Keratinocyte (primary cell): ENCODE data around the gene RGS10.

Experiments used
- CTCF ChIP-seq, 3 experiments: IDR thresholded peaks in 1 of 3; conservative IDR thresholded peaks in 1 of 3; optimal IDR thresholded peaks in 1 of 3; 2 replicates in 2 of 3; 3 replicates in 1 of 3; pipeline versions ENCODE3 to v1.5.1; 2011; ENCODE audit warnings: low read length in 3 of 3, mild to moderate bottlenecking in 3 of 3, moderate library complexity in 2 of 3, control low read depth in 1 of 3, inconsistent platforms in 1 of 3; ENCODE audit not compliant: insufficient read depth in 2 of 3; ENCODE audit errors: extremely low read depth in 1 of 3
- EZH2 ChIP-seq: IDR thresholded peaks from one replicate; pipeline ENCODE4 v1.6.1; 2012; ENCODE audit warnings: inconsistent platforms, mild to moderate bottlenecking, low read length, moderate library complexity

- TF ChIP-seq CTCF (optimal IDR thresholded peaks at IDR 0.05 in 1 of 3, IDR thresholded peaks at IDR 0.05 in 1 of 3, conservative IDR thresholded peaks at IDR 0.05 in 1 of 3; ENCODE audit: extremely low read depth in 1 of 3, insufficient read depth in 2 of 3, low read length in 3 of 3) (no peak), EZH2 (no peak)
These were observed 35.4 kb downstream of the RGS10 start for GRCh38 chr10:119507115-119507514.
